Ishikawa (cell line): Measurements from ENCODE around the gene NDC80.

Experiments used
- EP300 ChIP-seq: IDR thresholded peaks from 2 replicates; pipeline ENCODE4 v1.6.1; 2012; ENCODE audit warnings: borderline replicate concordance
- TF ChIP-seq, protein P1 (sequence below): IDR thresholded peaks from 2 replicates; pipeline ENCODE4 v1.6.1; 2012

DNA sequence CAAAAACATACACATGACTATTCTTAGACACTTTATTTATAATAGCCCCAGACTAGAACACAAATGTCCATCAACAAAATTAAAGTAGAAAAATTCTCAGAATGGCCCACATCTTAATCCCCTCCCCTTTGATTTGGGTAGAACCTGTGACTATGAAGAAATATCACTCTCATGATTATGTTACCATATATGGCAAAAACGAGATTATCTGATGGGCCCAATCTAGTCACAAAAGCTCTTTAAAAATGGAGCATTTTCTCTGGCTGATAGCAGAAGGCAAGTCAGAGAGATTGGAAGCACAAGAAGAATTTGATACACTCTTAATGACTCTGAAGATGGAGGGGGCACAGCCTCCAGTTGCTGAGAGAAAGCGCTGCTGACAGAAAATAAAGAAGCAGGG is 39.6 kb upstream of the NDC80 start:
- TF ChIP-seq EP300: no peak
- TF ChIP-seq, protein P1, sequence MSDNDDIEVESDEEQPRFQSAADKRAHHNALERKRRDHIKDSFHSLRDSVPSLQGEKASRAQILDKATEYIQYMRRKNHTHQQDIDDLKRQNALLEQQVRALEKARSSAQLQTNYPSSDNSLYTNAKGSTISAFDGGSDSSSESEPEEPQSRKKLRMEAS: no peak
